ENCODE data around the gene GSTA5. TPM values are rescaled to one million over a fixed set of nuclear protein-coding genes. Genes with fewer than 3 reads are reported as not detected.
"Not testable (repeated sequence)": the region's sequence is repeated elsewhere in the genome, so short reads cannot be mapped to it uniquely, and the experiment has no call there.

Gene GSTA5
- total and polyA plus RNA-seq, 4 donors, result 0.09 to 0.22 TPM; not detected in 2

DNA sequence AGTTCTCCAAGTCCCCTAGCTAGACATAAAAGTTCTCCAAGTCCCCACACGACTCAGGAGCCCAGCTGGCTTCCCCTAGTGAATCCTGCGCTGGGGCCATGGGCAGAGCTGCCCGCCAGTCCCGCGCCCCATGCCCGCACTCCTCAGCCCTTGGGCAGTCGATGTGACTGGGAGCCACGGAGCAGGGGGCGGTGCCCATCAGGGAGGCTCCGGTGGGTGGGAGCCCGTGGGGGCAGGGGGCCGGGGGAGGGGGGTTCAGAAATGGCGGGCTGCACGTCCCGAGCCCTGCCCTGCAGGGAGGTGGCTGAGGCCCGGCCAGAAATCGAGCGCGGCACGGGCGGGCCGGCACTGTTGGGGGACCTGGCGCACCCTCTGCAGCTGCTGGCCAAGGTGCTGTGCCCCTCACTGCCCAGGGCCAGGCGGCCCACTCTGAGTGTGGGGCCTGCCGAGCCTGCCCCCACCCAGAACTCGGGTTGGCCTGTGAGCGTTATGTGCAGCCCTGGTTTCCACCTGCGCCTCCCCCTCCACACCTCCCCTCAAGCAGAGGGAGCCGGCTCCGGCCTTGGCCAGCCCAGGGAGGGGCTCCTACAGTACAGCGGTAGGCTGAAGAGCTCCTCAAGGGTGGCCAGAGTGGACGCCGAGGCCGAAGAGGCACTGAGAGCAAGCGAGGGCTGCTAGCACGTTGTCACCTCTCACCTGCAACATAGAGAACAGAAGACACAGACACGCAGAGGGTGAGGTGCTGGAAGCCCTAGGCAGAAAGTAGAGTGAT is 11.4 kb downstream of the GSTA5 start:
- no peak for DNase-seq
- ATAC-seq (ENCODE audit: insufficient read depth, low FRiP score), result no peak
- H3K4me1 ChIP-seq (ENCODE audit: control insufficient read depth in 5 of 5, insufficient read depth in 5 of 5, low read length in 5 of 5), result peaks cover 0 to 2% (median 0%) of the 10 kb centered on the region in 5 donors
- H3K27ac ChIP-seq (ENCODE audit: low read depth in 1 of 2, low read length in 1 of 2), result no peak overlapping the region
- no peak overlapping the region for H3K9ac ChIP-seq (ENCODE audit: insufficient read depth in 1 of 2, low read length in 2 of 2)
- no peaks in the 10 kb centered on the region for H3K27me3 ChIP-seq (ENCODE audit: control insufficient read depth in 3 of 3, insufficient read depth in 3 of 3, low read length in 2 of 3)
- H3K4me3 ChIP-seq, result no peak overlapping the region
- peaks cover 0 to 7% (median 0%) of the 10 kb centered on the region in 4 donors for H3K9me3 ChIP-seq (ENCODE audit: control insufficient read depth in 4 of 4, insufficient read depth in 3 of 4, low read length in 3 of 4)
- 86 to 93% methylated on average over 32 to 37 of the region's 37 CpGs for WGBS, 2 donors
- TF ChIP-seq, protein P1, sequence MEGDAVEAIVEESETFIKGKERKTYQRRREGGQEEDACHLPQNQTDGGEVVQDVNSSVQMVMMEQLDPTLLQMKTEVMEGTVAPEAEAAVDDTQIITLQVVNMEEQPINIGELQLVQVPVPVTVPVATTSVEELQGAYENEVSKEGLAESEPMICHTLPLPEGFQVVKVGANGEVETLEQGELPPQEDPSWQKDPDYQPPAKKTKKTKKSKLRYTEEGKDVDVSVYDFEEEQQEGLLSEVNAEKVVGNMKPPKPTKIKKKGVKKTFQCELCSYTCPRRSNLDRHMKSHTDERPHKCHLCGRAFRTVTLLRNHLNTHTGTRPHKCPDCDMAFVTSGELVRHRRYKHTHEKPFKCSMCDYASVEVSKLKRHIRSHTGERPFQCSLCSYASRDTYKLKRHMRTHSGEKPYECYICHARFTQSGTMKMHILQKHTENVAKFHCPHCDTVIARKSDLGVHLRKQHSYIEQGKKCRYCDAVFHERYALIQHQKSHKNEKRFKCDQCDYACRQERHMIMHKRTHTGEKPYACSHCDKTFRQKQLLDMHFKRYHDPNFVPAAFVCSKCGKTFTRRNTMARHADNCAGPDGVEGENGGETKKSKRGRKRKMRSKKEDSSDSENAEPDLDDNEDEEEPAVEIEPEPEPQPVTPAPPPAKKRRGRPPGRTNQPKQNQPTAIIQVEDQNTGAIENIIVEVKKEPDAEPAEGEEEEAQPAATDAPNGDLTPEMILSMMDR (IDR thresholded peaks at IDR 0.05; ENCODE audit: control extremely low read depth, extremely low read depth), result no peak
- no peaks in the 10 kb centered on the region for H3K36me3 ChIP-seq (ENCODE audit: control insufficient read depth in 4 of 4, insufficient read depth in 4 of 4, low read length in 4 of 4)

DNA sequence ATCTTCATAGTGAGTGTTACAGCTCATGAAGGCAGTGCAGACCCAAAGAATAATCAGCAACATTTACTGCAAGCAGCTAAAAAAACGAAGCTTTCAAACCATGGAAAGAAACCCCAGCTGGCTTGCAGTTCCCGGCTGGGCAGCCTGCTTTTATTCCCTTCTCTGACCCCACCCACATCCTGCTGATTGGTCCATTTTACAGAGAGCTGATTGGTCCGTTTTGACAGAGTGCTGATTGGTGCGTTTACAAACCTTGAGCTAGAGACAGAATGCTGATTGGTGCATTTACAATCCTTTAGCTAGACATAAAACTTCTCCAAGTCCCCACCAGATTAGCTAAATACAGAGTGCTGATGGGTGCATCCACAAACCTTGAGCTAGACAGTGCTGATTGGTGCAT is 12.0 kb downstream of the GSTA5 start:
- WGBS, 2 donors, result 83 to 95% methylated on average over 4 of the region's 4 CpGs
- H3K36me3 ChIP-seq (ENCODE audit: control insufficient read depth in 4 of 4, insufficient read depth in 4 of 4, low read length in 4 of 4); H3K9me3 ChIP-seq (ENCODE audit: control insufficient read depth in 4 of 4, insufficient read depth in 3 of 4, low read length in 3 of 4); ATAC-seq (ENCODE audit: insufficient read depth, low FRiP score); H3K4me3 ChIP-seq; H3K27ac ChIP-seq (ENCODE audit: low read depth in 1 of 2, low read length in 1 of 2); H3K27me3 ChIP-seq (ENCODE audit: control insufficient read depth in 3 of 3, insufficient read depth in 3 of 3, low read length in 2 of 3); H3K4me1 ChIP-seq (ENCODE audit: control insufficient read depth in 5 of 5, insufficient read depth in 5 of 5, low read length in 5 of 5); H3K9ac ChIP-seq (ENCODE audit: insufficient read depth in 1 of 2, low read length in 2 of 2); DNase-seq: not testable (repeated sequence)

DNA sequence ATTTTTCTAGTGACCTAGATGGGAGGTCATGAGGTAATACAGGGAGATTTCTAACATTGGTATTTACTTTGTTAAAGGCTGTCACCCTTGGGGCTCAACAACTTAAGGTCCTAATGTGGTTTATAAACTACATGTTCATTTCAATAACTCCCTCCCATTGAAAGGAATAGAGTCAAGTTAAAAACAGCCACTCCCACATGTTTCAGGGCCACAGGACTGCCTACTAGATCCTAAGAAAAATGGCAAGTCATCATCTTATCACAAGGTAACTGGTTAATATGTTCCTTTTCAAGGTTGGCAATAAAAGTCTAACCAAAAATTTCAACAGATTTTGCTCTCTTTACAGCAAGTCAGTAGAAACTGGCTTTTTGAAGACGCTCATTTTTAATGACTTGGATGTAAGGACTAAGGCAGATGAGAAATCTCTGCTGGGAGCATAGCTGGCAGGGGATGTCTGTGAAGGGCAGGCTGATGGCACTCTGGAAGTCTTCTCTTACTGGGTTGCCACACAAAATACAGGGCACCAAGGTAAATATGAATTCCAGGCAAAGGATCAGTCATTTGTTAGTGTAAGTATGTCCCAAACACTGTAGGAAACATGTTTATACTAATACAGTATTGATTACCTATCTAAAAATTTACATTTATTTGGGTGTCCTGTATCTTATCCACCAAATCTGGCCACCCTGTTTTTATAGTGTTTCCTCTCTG is 13.4 kb downstream of the GSTA5 start:
- not testable (repeated sequence) for H3K9ac ChIP-seq (ENCODE audit: insufficient read depth in 1 of 2, low read length in 2 of 2); H3K36me3 ChIP-seq (ENCODE audit: control insufficient read depth in 4 of 4, insufficient read depth in 4 of 4, low read length in 4 of 4); H3K9me3 ChIP-seq (ENCODE audit: control insufficient read depth in 4 of 4, insufficient read depth in 3 of 4, low read length in 3 of 4); H3K4me1 ChIP-seq (ENCODE audit: control insufficient read depth in 5 of 5, insufficient read depth in 5 of 5, low read length in 5 of 5); DNase-seq; H3K4me3 ChIP-seq; ATAC-seq (ENCODE audit: insufficient read depth, low FRiP score); H3K27me3 ChIP-seq (ENCODE audit: control insufficient read depth in 3 of 3, insufficient read depth in 3 of 3, low read length in 2 of 3); H3K27ac ChIP-seq (ENCODE audit: low read depth in 1 of 2, low read length in 1 of 2)
- WGBS, 2 donors, result 74 to 88% methylated on average over 1 of the region's 1 CpG

DNA sequence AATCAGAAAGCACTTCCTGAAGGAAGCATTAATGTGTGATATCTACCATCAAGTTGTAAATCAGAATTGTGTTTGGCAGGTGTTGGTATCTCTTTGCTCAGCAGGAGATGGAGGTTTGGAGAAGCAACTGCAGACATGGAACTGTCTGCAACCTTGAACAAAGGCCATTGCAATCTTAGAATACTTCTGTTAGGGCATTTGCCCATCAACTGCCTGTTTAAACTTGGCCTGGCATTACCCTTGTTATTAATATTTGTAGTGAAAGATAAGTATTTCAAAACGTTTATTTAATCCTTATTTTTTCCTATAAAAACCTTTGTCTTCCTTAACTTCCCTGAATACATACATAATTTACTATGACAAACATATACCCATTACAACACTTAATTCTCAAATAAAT is 14.1 kb downstream of the GSTA5 start:
- peaks cover 0 to 9% (median 1%) of the 10 kb centered on the region in 4 donors for H3K9me3 ChIP-seq (ENCODE audit: control insufficient read depth in 4 of 4, insufficient read depth in 3 of 4, low read length in 3 of 4)
- peaks cover 0 to 2% (median 0%) of the 10 kb centered on the region in 5 donors for H3K4me1 ChIP-seq (ENCODE audit: control insufficient read depth in 5 of 5, insufficient read depth in 5 of 5, low read length in 5 of 5)
- no peaks in the 10 kb centered on the region for H3K36me3 ChIP-seq (ENCODE audit: control insufficient read depth in 4 of 4, insufficient read depth in 4 of 4, low read length in 4 of 4)
- 11 to 50% methylated on average over 1 of the region's 1 CpG for WGBS, 2 donors
- H3K27me3 ChIP-seq (ENCODE audit: control insufficient read depth in 3 of 3, insufficient read depth in 3 of 3, low read length in 2 of 3), result no peaks in the 10 kb centered on the region
- ATAC-seq (ENCODE audit: insufficient read depth, low FRiP score) (no peak), DNase-seq (no peak)
- H3K27ac ChIP-seq (ENCODE audit: low read depth in 1 of 2, low read length in 1 of 2), result no peak overlapping the region
- H3K9ac ChIP-seq (ENCODE audit: insufficient read depth in 1 of 2, low read length in 2 of 2), result no peak overlapping the region
- TF ChIP-seq, protein P1 (IDR thresholded peaks at IDR 0.05; ENCODE audit: control extremely low read depth, extremely low read depth), result no peak
- no peak overlapping the region for H3K4me3 ChIP-seq

DNA sequence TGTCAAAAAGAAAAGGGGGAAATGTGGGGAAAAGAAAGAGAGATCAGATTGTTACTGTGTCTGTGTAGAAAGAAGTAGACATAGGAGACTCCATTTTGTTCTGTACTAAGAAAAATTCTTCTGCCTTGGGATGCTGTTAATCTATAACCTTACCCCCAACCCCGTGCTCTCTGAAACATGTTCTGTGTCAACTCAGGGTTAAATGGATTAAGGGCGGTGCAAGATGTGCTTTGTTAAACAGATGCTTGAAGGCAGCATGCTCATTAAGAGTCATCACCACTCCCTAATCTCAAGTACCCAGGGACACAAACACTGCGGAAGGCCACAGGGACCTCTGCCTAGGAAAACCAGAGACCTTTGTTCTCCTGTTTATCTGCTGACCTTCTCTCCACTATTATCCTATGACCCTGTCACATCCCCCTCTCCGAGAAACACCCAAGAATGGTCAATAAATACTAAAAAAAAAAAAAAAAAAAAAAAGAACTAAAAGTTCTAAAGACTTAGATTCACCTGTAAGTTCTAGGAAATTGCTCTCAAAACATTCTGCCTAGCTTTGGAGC is 14.6 kb downstream of the GSTA5 start:
- not testable (repeated sequence) for H3K4me3 ChIP-seq; H3K36me3 ChIP-seq (ENCODE audit: control insufficient read depth in 4 of 4, insufficient read depth in 4 of 4, low read length in 4 of 4); H3K27ac ChIP-seq (ENCODE audit: low read depth in 1 of 2, low read length in 1 of 2); H3K4me1 ChIP-seq (ENCODE audit: control insufficient read depth in 5 of 5, insufficient read depth in 5 of 5, low read length in 5 of 5); H3K9ac ChIP-seq (ENCODE audit: insufficient read depth in 1 of 2, low read length in 2 of 2); DNase-seq; H3K27me3 ChIP-seq (ENCODE audit: control insufficient read depth in 3 of 3, insufficient read depth in 3 of 3, low read length in 2 of 3); H3K9me3 ChIP-seq (ENCODE audit: control insufficient read depth in 4 of 4, insufficient read depth in 3 of 4, low read length in 3 of 4); ATAC-seq (ENCODE audit: insufficient read depth, low FRiP score)
- 66 to 74% methylated on average over 4 of the region's 4 CpGs for WGBS, 2 donors

DNA sequence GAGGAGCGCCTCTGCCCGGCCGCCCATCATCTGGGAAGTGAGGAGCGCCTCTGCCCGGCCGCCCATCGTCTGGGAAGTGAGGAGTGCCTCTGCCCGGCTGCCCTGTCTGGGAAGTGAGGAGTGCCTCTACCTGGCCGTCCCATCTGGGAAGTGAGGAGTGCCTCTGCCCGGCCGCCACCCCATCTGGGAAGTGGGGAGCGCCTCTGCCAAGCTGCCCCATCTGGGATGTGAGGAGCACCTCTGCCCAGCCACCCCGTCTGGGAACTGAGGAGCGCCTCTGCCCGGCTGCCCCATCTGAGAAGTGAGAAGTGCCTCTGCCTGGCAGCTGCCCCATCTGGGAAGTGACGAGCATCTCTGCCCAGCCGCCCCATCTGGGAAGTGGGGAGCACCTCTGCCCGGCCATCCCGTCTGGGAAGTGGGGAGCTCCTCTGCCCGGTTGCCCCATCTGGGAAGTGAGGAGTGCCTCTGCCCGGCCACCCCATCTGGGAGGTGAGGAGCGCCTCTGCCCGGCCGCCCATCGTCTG is 15.3 kb downstream of the GSTA5 start:
- ATAC-seq (ENCODE audit: insufficient read depth, low FRiP score), result not testable (repeated sequence)

More for the DNA sequence above, 15.3 kb downstream of the GSTA5 start:
- not testable (repeated sequence) for H3K9me3 ChIP-seq (ENCODE audit: control insufficient read depth in 4 of 4, insufficient read depth in 3 of 4, low read length in 3 of 4); H3K4me1 ChIP-seq (ENCODE audit: control insufficient read depth in 5 of 5, insufficient read depth in 5 of 5, low read length in 5 of 5); H3K27ac ChIP-seq (ENCODE audit: low read depth in 1 of 2, low read length in 1 of 2); H3K4me3 ChIP-seq; H3K9ac ChIP-seq (ENCODE audit: insufficient read depth in 1 of 2, low read length in 2 of 2); DNase-seq; H3K27me3 ChIP-seq (ENCODE audit: control insufficient read depth in 3 of 3, insufficient read depth in 3 of 3, low read length in 2 of 3); H3K36me3 ChIP-seq (ENCODE audit: control insufficient read depth in 4 of 4, insufficient read depth in 4 of 4, low read length in 4 of 4)
- 94 to 95% methylated on average over 25 of the region's 25 CpGs for WGBS, 2 donors

All from lung (tissue), 12 donors.